IPS-NIHi11 (cell line): ENCODE results near the gene GNB1.

Experiments
- DNase-seq: peaks from one replicate; pipeline ENCODE4 v3.0.0; 2012; ENCODE audit warnings: mixed read lengths, low spot score

Gene GNB1

DNA sequence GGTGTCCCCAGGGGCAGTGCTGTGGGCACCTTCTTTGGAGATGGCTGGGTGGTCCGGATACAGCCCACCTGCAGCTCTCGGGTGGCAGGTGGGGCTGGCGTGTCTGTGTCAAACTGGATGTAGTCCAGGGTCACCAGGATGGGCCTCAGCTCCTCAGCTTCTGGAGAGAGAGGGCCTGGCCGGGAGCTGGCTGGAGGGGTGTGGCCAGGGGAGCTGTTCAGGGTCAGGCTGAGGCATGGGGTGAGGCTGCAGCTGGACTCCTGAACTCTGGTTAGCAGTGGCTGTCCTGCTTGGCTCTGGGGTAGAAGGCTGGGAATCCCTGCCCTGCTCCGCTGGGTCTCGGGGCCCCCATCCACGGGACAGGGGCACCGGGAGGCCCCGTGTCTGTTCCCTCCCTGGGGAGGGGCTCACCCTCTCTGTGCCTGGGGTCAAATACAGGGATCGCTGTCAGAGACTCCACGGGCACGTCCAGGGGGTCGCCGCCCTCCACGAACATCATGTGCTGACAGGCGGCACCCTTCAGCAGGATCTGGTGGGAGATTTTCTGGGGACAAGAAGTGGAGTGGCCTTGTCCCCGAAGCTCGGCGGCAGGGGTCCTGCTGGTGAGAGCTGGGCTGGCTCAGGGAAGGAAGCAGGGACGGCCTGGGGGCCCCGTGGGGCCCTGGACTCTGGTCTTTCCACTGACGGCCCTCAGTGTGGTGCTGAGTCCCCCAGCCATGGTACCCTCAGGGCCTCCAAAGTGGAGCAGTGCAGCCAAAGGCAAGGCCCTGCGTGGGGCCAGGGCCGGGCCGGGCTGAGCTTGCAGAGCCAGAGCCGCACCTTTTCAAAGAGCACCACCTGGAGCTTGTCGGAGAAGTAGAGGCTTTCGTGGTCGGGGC lies 32.3 kb upstream of the GNB1 start:
- no peak for DNase-seq

DNA sequence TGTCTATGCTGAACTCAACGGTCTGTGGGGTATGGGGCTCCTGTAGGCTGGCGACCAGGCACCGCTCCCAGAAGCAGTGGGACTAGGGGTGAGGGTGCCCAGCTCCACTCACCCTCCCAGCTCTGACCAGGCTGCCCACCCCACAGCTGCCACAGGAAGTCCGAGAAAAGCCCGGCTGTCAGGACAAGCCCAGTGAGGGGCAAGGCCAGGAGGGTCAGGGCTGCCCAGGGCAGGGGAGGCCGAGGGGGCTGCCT lies 31.7 kb upstream of the GNB1 start:
- no peak for DNase-seq

DNA sequence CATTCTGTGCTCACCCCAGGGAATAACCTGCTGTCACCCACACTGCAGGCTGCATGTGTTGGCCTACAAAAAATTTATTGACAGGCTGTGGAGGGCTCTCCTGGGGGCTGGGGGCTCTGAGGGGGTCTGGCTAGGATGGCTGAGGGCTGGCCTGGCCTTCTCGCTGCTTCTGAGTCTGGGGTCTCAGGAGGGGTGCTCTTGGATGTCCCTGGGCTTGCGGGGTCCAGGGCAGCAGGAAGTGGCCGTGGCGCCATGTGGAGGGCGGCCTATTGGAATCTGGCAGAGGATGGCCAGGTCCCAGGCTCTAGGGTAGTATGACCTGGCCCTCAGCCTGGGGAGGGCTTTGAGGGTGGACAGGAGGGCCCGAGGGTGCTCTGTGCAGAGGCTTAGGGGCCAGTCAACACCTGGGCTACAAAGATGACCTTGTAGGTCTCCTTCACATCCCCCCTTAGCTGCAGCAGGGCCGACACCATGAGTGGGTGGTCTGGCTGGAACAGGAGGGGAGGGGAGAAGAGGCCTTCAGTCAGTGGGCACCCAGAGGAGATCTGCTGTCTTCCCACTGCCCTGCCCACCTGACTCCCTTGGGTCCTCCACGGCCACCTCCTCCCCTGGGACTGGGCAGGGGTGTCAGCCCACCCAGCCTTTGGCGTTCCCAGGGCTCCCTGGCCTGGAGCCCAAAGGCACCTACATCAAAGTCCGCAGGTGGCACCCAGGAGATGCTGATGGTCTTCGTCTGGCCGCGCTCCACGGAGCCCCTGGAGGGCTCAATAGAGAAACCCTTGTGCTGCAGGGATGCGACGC lies 31.2 kb upstream of the GNB1 start:
- DNase-seq = no peak

DNA sequence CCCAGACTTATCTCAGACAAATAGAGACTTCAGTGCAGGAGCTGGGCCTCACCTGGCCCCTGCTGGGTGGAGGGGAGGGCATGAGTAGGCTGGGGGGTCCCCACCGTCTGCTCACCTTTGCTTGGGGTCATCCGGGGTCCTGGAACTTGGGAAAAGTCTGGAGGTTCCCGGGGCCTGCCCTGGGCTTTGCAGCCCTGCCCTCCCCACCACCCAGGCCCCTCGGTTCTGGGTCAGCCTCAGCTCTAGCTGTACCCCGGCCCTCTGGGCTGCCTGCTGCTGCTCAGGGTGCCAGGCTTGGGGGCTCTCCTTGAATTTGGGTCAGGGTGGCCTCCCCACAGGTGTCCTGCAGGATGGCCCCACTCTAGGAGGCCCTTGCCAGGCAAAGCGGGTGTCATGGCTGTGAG lies 30.6 kb upstream of the GNB1 start:
- no peak for DNase-seq

DNA sequence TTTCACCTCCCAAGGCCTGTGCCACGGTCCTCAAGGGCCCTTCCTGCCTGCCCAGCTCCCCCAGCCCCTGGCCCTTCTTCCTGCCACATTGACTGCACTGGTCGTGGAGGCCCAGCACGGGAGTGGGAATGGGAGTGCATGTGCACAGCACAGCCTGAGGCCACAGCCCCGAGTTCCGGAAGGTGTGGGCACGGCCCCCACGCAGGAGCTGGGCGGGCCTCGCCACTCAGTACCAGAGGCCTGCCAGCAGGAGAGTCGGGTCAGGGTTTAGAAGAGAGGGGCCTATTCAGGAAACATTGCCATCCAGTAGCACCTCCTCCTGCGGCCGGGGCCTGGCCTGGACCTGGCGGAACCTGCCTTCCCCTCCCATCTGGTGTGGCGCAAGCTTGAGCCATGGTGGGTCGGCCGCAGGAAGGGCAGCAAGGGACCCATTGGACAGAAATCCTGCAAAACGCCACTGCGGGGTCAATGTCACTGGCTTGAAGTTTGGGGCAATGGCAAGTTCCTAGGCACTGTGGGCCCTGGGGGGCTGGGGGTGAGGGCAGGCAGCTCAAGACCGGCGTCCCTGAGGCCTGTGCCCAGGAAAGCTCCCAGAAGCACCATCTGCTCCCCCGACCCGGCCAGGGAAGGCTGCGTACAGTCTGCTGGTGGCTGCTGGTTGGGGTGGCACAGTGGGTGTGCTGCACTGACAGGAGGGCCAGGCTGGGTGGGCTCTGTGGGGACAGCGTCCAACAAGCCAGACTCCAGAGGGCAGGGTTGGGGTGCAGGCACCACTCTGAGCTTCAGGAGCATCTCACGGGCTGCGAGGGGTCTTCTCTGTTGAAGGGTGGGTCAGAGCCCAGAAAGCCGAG lies 29.9 kb upstream of the GNB1 start:
- no peak for DNase-seq

DNA sequence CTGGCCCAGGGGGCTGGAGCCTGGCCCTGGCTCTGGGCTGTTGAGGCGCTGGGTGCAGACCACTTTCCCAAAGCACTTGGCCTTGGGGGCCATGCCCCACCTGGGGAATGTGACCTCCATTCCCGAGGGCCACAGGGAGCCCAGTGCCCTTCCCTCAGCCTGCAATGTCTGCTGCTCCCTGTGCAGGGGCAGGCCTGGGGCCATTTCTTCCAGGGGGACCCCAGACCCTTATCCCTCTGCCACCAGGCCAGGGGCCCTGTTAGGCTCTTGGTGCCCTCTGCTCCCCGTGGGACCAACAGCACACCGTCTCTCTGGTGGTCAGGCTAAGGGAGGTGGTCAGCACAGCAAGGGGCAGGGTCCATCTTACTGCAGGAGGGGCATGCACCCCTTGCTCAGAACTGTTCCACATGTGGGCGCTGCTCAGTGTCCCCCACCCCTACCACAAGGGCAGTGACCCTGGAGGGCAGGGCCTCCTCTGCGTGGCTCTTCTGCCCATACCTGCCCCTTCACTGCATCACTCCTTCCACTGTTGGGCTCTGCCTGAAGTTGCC lies 29.2 kb upstream of the GNB1 start:
- DNase-seq = no peak

DNA sequence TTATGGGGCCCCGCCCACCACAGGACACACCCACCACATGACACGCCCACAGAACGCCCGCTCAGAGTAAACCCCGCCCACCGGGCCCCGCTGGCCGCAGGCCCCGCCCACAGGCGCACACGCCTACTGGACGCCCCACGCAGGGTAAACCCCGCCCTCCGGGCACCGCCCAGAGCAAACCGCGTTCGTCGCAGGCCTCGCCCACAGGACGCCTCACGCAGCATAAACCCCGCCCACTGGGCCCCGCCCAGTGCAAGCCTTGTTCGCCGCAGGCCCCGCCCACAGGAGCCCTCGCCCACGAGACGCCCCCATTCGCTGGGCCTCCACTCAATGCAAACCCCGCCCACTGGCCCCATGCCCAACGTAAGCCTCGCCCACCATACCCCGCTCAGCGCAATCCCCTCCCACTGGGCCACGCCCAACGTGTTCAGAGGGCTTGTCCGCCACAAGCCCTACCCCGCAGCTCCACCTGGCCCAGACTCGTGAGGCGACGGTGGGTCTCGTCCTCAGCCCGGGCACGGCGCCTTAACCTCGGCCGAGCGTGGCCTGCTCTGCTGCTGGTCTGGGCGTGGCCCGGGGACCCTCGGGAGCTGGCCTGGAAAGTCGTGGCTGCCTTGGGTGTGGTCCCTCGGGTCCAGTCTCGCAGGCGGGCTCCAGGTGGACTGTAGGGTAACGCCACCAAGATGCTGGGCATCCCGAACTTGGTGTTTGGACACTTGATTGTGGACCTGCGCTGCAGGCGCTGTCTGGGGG lies 28.6 kb upstream of the GNB1 start:
- peak; percentile 99 for DNase-seq

DNA sequence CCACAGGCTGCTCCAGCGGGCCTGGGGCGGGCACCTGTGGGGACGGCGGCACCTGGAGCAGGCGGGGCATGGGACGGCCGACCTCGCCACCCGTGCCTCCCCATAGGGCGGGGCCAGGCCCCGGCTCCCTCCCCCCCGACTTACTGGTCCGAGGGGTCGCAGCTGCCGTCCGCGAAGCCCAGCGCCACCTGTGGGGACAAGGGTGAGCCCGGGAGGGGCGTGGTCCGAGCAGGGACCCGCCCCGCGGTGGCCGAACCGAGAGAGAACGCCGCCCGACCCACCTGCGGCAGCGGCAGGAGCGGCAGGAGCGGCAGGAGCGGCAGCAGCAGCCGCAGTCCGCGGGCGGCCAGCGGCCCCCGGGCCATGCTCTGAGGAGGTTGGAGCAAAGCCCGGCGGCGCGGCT lies 28.0 kb upstream of the GNB1 start, which contains the start of gene TMEM52:
TSS of gene TMEM52 (minus strand) at position 379 of the 403 bp plus-strand sequence. CDS start at position 365, 14 bp downstream.
- DNase-seq = no peak

DNA sequence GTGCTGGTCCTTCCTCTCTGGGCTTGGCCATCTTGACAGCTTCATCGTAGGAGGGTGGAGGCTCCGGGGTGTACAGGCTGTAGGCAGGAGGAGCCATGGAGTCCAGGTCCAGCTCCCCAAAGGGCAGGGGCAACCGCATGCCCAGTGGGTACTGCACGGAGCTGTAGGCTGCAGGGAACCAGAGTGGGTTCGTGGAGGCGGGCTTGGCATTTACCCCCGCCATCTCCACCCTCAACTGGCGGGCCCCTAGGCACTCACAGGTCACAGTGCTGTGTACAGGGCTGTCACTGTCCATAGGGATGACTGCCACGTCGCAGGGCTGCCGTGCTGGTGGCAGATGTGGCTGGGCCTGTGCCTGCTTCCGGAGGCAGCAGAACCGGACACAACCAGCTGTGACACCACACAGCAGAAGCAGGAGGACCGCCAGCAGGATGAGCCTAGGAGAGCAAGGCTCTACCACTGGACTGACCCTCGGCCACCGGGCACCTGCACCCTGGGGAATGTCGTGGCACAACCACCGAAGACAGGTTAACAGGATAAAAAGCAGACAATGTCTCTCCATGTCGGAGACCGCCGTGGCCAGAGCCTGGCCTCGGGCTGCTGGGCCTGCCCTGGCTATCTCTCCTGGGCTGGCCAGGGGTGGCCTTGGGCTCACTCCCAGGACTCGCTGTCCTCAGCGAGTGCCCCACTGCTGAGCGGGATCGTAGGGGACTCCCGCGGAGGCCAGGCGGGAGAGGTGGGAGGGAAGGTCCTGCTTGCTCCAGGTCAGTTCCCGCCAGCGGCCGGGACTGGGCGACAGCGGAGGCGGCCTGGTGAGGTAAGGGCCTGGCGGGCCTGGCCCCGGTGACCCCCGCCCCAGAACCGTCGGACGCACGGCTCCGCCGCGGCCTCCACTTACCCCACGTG lies 27.4 kb upstream of the GNB1 start:
- DNase-seq = no peak

DNA sequence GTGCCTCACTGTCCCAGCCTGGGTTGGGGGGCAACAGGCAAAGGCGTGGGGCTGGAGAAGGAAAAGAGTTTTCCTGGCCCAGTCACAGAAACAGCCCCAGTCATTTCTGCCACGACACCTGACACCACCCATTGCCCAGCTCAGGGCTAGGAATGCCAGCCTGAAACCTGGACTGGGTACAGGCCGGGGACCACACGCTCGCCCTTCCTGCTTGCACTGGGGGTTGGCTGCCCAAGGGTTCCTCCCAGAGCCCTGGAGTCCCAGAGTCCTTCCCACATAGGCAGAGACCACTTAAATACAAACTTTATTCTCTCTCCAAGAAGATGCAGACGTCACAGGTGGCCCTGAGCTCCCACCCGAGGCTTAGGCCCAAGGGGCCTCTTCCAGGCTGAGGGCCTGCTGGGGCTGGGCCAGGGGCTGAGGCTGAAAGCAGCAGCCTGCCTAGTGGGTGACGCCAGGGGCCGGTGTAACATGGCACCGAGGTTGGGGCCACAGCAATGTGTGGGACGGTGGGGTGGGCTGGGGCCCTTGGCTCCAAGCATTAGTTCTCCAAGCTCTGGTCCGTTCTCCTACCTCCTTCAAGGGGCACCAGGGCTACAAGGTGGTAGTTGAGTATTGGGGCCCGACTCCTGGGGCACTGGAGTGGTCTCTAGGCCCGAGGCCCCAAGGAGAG lies 26.6 kb upstream of the GNB1 start:
- DNase-seq = no peak

DNA sequence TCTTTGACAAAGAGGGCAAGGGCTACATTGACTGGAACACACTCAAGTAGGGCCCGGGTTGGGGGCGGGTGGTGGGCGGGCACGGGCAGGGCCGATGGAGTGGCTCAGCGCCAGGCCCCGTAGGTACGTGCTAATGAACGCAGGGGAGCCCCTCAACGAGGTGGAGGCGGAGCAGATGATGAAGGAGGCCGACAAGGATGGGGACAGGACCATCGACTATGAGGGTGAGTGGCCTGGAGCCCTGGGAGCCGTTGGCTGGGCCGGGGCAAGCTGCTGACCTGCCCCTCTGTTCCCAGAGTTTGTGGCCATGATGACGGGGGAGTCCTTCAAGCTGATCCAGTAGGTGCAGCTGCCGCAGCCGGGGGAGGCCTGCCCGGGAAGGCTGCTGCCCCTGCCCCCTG lies 26.0 kb upstream of the GNB1 start:
- DNase-seq = no peak

DNA sequence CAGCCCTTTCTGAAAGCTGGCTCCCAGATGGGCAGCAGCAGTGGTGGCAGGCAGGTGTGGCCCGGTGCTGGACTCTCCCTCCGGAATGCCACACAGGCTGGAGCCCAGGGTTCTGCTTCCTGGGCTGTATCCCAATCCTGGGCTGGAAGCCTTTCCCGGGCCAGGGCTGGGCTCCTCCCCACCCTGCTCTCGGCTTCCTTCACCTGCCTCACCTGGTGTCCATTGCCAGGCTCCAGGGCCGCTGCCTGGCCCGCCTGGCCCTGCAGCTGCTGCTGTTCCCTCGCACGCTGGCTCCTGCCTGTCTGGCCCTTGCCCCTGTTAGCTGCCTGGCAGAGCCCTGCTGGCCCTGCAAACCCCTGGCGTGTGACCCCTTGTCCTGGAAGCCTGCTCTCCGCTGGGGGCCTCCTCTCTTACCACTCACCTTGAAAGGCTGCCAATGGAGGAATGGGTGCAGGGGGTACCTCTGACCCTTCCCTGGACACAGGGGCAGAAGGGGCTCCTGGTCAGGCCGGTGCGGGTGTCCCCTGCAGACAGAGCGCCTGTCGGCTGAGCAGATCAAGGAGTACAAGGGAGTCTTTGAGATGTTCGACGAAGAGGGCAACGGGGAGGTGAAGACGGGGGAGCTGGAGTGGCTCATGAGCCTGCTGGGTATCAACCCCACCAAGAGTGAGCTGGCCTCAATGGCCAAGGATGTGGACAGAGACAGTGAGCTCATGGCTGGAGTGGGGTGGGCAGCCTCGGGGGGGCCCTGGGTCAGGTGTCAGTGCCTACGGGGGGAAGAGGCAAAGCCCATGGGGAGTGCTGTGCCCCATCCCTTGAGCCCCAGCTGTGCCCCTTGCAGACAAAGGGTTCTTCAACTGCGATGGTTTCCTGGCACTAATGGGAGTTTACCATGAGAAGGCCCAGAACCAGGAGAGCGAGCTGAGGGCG lies 25.3 kb upstream of the GNB1 start:
- no peak for DNase-seq

DNA sequence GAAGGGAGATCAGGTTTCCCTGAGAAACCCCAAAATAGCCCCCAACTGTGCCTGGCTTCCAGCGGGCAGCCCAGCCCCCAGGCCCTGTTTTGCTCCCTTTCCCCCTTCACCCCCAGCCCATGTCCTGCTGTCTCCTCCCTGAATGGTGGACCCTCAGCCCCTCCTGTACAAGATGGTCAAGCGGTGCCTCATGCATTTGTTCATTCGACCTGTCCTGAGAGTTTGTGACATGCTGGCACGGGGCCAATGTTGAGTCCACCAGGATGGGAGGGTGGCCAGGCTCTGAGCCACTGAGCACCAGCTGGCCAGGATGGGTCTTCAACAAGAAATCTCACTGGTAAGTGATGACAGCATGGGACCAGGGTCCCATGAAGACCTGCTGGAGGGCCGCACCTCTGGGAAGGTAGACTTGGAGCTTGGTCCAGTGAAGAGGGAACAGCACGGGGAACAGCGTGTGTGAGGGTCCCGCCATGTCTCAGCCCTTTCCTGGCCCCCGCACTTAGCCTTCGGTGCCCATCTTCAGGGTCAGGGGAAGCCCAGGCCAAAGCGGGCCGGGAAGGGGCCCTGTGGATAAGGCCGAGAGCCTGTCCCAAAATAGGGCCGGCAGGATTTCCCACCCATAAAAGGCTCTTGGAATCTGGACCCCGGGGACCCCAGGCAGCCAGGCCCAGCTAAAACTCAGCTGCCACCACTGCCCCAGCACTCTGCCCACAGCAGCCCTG lies 24.2 kb upstream of the GNB1 start, which contains the start of gene CALML6:
TSS of gene CALML6 (plus strand) at position 290 of the 722 bp plus-strand sequence. CDS start at position 311, 21 bp downstream.
- DNase-seq = no peak

DNA sequence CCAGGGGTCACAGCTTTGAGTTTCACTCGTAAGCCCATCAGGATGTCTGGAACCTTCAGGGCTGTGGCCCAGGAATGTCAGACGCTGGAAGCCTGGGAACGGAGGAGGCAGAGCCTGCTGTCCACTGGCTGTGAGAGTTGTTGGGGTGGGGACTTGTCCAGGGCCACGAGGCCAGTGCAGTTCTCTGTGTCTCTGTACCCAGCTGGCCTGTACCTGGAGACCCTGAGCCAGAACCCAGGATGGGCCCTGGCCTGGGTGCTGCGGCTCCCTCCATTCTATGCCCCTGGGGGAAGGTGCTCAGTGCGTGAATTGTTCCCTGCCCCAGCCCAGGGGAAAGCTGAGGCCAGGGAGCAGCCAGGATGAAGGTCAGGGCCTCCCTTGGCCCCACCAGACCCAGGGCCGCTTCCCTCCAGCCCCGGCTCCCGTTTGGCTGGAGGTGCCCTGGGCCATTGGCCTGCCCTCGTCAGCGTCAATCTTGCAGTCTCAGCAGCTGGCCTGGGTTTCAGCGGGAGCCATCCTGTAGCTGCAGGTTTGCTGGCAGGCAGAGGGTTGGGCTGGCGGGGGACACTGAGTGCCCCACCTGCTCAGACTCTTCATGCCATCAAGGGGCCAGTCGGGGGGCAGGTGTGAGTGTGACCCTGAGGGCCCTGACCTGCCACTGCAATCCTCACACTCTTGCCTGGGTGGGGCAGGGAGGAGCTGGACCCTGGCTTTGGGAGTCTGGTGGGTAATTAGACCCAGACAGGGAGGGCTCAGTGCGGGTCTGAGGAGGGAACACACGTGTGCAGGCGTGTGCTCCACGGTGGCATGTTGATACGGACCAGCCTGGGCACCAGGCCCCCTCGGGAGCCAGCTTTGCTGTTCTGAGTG lies 23.4 kb upstream of the GNB1 start:
- DNase-seq = no peak

DNA sequence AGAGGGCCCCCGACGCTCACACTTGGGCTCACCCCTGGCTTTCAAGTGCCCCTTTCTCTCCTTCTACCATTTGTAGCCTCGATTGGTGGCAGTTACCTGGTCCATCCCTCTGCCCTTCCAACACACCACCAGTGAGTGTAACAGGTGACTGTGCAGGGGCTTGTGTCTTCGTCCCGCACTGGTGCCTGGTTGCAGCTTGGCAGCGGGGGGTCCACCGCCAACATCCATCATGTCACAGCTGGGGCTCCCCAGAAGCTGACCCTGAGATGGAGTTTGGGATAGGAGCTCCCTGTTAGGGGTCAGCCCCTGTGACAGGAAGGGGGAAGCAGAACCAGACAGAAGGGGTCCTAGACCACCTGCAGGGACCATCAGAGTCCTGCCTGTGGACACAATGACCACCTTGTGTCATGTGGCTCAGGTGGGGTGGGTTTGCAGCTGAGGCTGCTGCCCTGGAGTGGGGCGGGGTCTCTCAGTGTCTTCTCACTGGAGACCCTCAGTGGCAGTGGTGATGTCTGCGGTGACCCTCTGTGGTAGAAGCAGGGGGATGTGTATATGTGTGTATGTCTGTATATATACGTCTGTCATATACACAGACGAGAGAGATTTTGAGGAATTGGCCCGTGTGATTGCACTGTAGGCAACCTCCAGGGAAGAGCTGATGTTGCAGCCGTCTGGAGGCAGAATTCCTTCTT lies 20.6 kb upstream of the GNB1 start:
- no peak for DNase-seq

DNA sequence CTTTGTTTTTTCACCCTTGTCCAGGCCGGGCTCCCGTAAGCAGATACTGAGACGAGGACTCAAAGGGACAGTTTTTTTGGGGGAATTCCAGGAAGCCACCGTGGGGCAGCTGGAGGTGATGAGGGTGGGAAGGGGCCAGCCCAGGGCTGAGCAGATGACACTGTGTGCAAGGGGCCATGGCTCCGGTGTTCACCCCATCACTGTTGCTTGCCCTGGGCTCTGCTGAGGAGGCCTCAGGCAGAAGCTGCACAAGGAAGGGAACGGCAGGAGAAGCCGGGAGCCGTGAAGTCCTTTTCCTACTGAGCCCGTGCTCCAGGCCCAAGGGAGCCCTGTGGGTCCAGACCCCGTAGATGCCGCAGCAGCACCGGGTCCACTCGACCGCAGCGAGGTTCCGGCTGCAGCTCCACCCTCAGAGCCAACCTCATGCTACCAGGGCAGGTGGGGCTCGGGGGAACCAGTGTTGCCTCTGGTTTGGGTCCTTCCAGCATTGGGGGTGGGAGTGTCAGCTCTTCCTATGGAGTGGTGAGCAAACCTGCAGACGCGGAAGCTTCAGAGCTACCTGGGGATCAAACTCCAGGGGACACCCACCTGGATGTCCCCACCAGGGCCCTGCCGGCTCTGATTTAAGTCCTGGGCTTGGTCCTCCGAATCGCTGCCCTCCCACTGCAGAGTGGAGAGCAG lies 19.9 kb upstream of the GNB1 start:
- no peak for DNase-seq
